ENCODE data around the gene PCDHGA12. TPM values are rescaled to one million over a fixed set of nuclear protein-coding genes. Genes with fewer than 3 reads are reported as not detected.
A peak's percentile ranks its signal among the peaks of the same experiment; 100 is the strongest.

The PCDHGA12 gene
- total and polyA plus RNA-seq, 10 of the 15 experiments (the other 5 are each of a cell fraction or from before 2014, with no cell fraction given), result 0.04 to 0.79 (median 0.36) TPM; not detected in 2

- 0 out of 2 replicates have a peak overlapping the region, but pooled peaks have one; percentile 13 for H3K4me3 ChIP-seq
- DNase-seq (ENCODE audit: low read depth, low spot score) (no peak), ATAC-seq (no peak), FAIRE-seq (no peak)
- in situ Hi-C loops (cut with MboI), result loop anchor here (5.0 kb wide), 1 partner anchor 49 kb away; no protein-coding TSS in a partner anchor
- WGBS (ENCODE audit: insufficient coverage, insufficient replicate concordance, low lambda C conversion rate, missing lambda C conversion rate), result 57% methylated on average over 20 of the region's 20 CpGs
- CTCF ChIA-PET, result interaction anchor here (1.0 to 8.5 kb wide), 7 partner anchors 11 to 86 kb away, joined by 3 to 213 read pairs (median 31); partner anchors contain the start of genes PCDHGA11, PCDHGA12 and PCDHGC5
- POLR2A ChIA-PET, result no interaction called here
- TF ChIP-seq CTCF (IDR thresholded peaks at IDR 0.05 in 2 of 3, conservative IDR thresholded peaks at IDR 0.05 in 1 of 3; ENCODE audit: control insufficient read depth in 2 of 3, extremely low read depth in 1 of 3, insufficient read depth in 1 of 3, low read depth in 3 of 3, low read length in 3 of 3) (peak; percentile 7 to 30 (median 28); a peak in 2 of 6 replicates), ZNF622 (IDR thresholded peaks at IDR 0.05) (no peak), RUNX3 (IDR thresholded peaks at IDR 0.05; ENCODE audit: low read length) (peak; percentile 87)
- H2AFZ ChIP-seq (ENCODE audit: control insufficient read depth, low read depth, low read length), result no peak overlapping the region
- H3K27me3 ChIP-seq (replicated peaks in 1 of 2; ENCODE audit: control insufficient read depth in 2 of 2, insufficient read depth in 2 of 2, low read length in 1 of 2), result no peaks in the 10 kb centered on the region; a peak in 1 of 4 replicates
- SMC1A ChIA-PET (ENCODE audit: uncharacterized antibody, unreplicated experiment), result interaction anchor here (0.7 to 6.6 kb wide), 7 partner anchors 14 to 80 kb away, joined by 3 to 117 read pairs (median 4); partner anchors contain the start of gene PCDHGA10
- no peak overlapping the region for H3K9ac ChIP-seq (ENCODE audit: control insufficient read depth, insufficient read depth, low read length)
- no TSS peak for BruUV-seq (replicated peaks)
- H3K9me3 ChIP-seq (replicated peaks; ENCODE audit: control insufficient read depth, insufficient read depth, low read length), result no peaks in the 10 kb centered on the region
- no peaks in the 10 kb centered on the region for H3K36me3 ChIP-seq (ENCODE audit: control insufficient read depth in 2 of 2, insufficient read depth in 2 of 2, low read length in 1 of 2)
- peaks cover 19% of the 10 kb centered on the region for H3K4me1 ChIP-seq (ENCODE audit: control insufficient read depth, insufficient read depth, low read length)
- peak overlapping the region; percentile 80 for H3K4me2 ChIP-seq (ENCODE audit: control insufficient read depth, insufficient read depth)
- H3K27ac ChIP-seq (ENCODE audit: control insufficient read depth, insufficient read depth), result no peak overlapping the region
- no peaks in the 10 kb centered on the region for H4K20me1 ChIP-seq (ENCODE audit: control insufficient read depth, insufficient read depth)
- H3K79me2 ChIP-seq (ENCODE audit: control insufficient read depth, insufficient read depth, low read length), result no peaks in the 10 kb centered on the region
- intact Hi-C loops (cut with micrococcal nuclease; ENCODE audit: unreplicated experiment), result no loop called here
- RAD21 ChIA-PET (ENCODE audit: unreplicated experiment), result interaction anchor here (1.1 to 4.9 kb wide), 5 partner anchors 32 to 86 kb away, joined by 3 to 109 read pairs (median 5); partner anchors contain the start of gene PCDHGA12
Observed at GRCh38 chr5:141478321-141478945, 48.1 kb downstream of the PCDHGA12 start.

- in situ Hi-C loops (cut with MboI) (loop anchor here (5.0 kb wide), 1 partner anchor 48 kb away; no protein-coding TSS in a partner anchor), intact Hi-C loops (cut with micrococcal nuclease; ENCODE audit: unreplicated experiment) (no loop called here)
- Histone ChIP-seq H3K27me3 (replicated peaks in 1 of 2; ENCODE audit: control insufficient read depth in 2 of 2, insufficient read depth in 2 of 2, low read length in 1 of 2) (no peaks in the 10 kb centered on the region; a peak in 1 of 4 replicates), H3K4me2 (ENCODE audit: control insufficient read depth, insufficient read depth) (0 out of 2 replicates have a peak overlapping the region, but pooled peaks have one; percentile 30), H3K9ac (ENCODE audit: control insufficient read depth, insufficient read depth, low read length) (no peak overlapping the region), H3K27ac (ENCODE audit: control insufficient read depth, insufficient read depth) (no peak overlapping the region), H3K4me1 (ENCODE audit: control insufficient read depth, insufficient read depth, low read length) (peaks cover 19% of the 10 kb centered on the region), H3K36me3 (ENCODE audit: control insufficient read depth in 2 of 2, insufficient read depth in 2 of 2, low read length in 1 of 2) (no peaks in the 10 kb centered on the region), H3K79me2 (ENCODE audit: control insufficient read depth, insufficient read depth, low read length) (no peaks in the 10 kb centered on the region), H3K4me3 (no peak overlapping the region), H3K9me3 (replicated peaks; ENCODE audit: control insufficient read depth, insufficient read depth, low read length) (no peaks in the 10 kb centered on the region), H2AFZ (ENCODE audit: control insufficient read depth, low read depth, low read length) (no peak overlapping the region), H4K20me1 (ENCODE audit: control insufficient read depth, insufficient read depth) (no peaks in the 10 kb centered on the region)
- ChIA-PET POLR2A (no interaction called here), SMC1A (ENCODE audit: uncharacterized antibody, unreplicated experiment) (interaction anchor here (1.2 to 1.9 kb wide), 4 partner anchors 28 to 84 kb away, joined by 4 to 9 read pairs (median 6); partner anchors contain the start of gene PCDHGA10), CTCF (interaction anchor here (0.8 to 8.1 kb wide), 4 partner anchors 31 to 157 kb away, joined by 3 to 90 read pairs (median 18); partner anchors contain the start of genes HDAC3 and RELL2), RAD21 (ENCODE audit: unreplicated experiment) (no interaction called here)
- DNase-seq (ENCODE audit: low read depth, low spot score) (no peak), FAIRE-seq (no peak), ATAC-seq (no peak)
- BruUV-seq (replicated peaks), result no TSS peak
- no peak for TF ChIP-seq ATF7 (IDR thresholded peaks at IDR 0.05; ENCODE audit: low read depth)
- no peak for TF ChIP-seq ZNF622 (IDR thresholded peaks at IDR 0.05)
- no peak for TF ChIP-seq RBBP5 (conservative IDR thresholded peaks at IDR 0.05)
- TF ChIP-seq CBX5 (IDR thresholded peaks at IDR 0.05; ENCODE audit: low read depth), result no peak
- TF ChIP-seq IRF3 (IDR thresholded peaks at IDR 0.05), result no peak
- no peak for TF ChIP-seq PKNOX1 (IDR thresholded peaks at IDR 0.05)
- no peak for TF ChIP-seq LARP7 (IDR thresholded peaks at IDR 0.05)
- no peak for TF ChIP-seq ATF2 (IDR thresholded peaks at IDR 0.05; ENCODE audit: low read length)
- no peak for TF ChIP-seq SUZ12 (IDR thresholded peaks at IDR 0.05; ENCODE audit: unreplicated experiment)
Observed at GRCh38 chr5:141479776-141480175, 49.5 kb downstream of the PCDHGA12 start.

Data from GM12878 (cell line).